Panc1 (cell line): ENCODE results near the gene IFIH1. TPM values are rescaled to one million over a fixed set of nuclear protein-coding genes. Genes with fewer than 3 reads are reported as not detected.

Experiments
- ATAC-seq: fragments of 200-7000 bp; cut with Tn5 transposase; 2 replicates; pipeline ENCODE4 v1.9.1; 2020; ENCODE audit warnings: mild to moderate bottlenecking, moderate library complexity
- BruUV-seq: library from RNA; stranded (reverse); fragments of 400-500 nt; replicated peaks from 2 replicates; lab custom pipeline; 2021; lab: Mats Ljungman, UMichigan
- CTCF ChIA-PET: fragments of 300-600 bp; sonication (Branson Sonifier 250); formaldehyde crosslinking; loops from one replicate; lab custom pipeline; 2022; ENCODE audit warnings: antibody characterized with exemption; lab: Charles Lee
- POLR2A ChIA-PET: fragments of 300-600 bp; sonication (Branson Sonifier 250); formaldehyde crosslinking; loops from one replicate; lab custom pipeline; 2022; ENCODE audit warnings: antibody characterized with exemption; lab: Charles Lee
- DNase-seq: peaks from one replicate; pipeline ENCODE4 v3.0.0-alpha.2; 2010; ENCODE audit warnings: low read depth, low spot score
- H3K27ac ChIP-seq: 2 replicates; pipeline ENCODE4 v1.5.1; 2011; ENCODE audit warnings: mild to moderate bottlenecking, low read length, inconsistent platforms
- H3K27me3 ChIP-seq: fragments of 200-500 bp; sonication (Bioruptor generic); 2 replicates; pipeline ENCODE4 v1.6.0; 2014; ENCODE audit warnings: low read length, inconsistent platforms; ENCODE audit not compliant: control insufficient read depth, insufficient read depth
- H3K36me3 ChIP-seq: fragments of 200-500 bp; sonication (Bioruptor generic); 2 replicates; pipeline ENCODE4 v1.5.1; 2014; ENCODE audit warnings: inconsistent platforms, mild to moderate bottlenecking, low read length, moderate library complexity; ENCODE audit not compliant: control insufficient read depth, insufficient read depth
- H3K4me1 ChIP-seq: 2 replicates; pipeline ENCODE4 v1.5.1; 2011; ENCODE audit warnings: inconsistent platforms, mild to moderate bottlenecking, low read length, moderate library complexity; ENCODE audit not compliant: control insufficient read depth, insufficient read depth
- H3K4me3 ChIP-seq, 2 experiments: 2 replicates each; pipeline ENCODE4 v1.5.1; 2011 to 2012; ENCODE audit warnings: low read depth in 2 of 2, low read length in 2 of 2, mild to moderate bottlenecking in 2 of 2, inconsistent platforms in 1 of 2, moderate library complexity in 1 of 2
- H3K9me3 ChIP-seq: fragments of 200-500 bp; sonication (Bioruptor generic); 2 replicates; pipeline ENCODE4 v1.5.1; 2014; ENCODE audit warnings: low read depth, mild to moderate bottlenecking, inconsistent platforms, low read length, moderate library complexity; ENCODE audit not compliant: control insufficient read depth, insufficient read depth
- POLR2AphosphoS5 ChIP-seq: IDR thresholded peaks from 2 replicates; pipeline ENCODE4 v1.6.1; 2012; ENCODE audit warnings: mild to moderate bottlenecking, low read depth, low read length, moderate library complexity
- SIN3A ChIP-seq: IDR thresholded peaks from 2 replicates; pipeline ENCODE4 v1.6.1; 2012; ENCODE audit warnings: low read depth, mild to moderate bottlenecking, low read length, moderate library complexity, borderline replicate concordance; ENCODE audit not compliant: insufficient read depth
- TCF7L2 ChIP-seq: IDR thresholded peaks from 2 replicates; pipeline ENCODE4 v1.6.1; 2011; ENCODE audit warnings: mild to moderate bottlenecking, low read depth, low read length, inconsistent platforms
- in situ Hi-C: cut with HindIII; loops from 2 replicates; pipeline ENCODE4 v1.10.0; 2016; ENCODE audit warnings: low sequenced_read_pairs, low pct_unique_long_range_greater_than_20kb
- intact Hi-C: fragments of 100-400 bp; cut with micrococcal nuclease; formaldehyde crosslinking; loops from one replicate; pipeline ENCODE4 v1.10.0; 2022; ENCODE audit not compliant: unreplicated experiment
- total RNA-seq: library from RNA; stranded (reverse); gene quantifications from one replicate; pipeline ENCODE4 v1.2.1, GENCODE V29; 2021; ENCODE audit not compliant: unreplicated experiment
- TF ChIP-seq, protein P1 (sequence below), 2 experiments: IDR thresholded peaks; 2 replicates each; pipeline ENCODE4 v1.6.1; 2011 to 2012; ENCODE audit warnings: low read depth in 2 of 2, control low read depth in 1 of 2, low read length in 1 of 2, mild to moderate bottlenecking in 1 of 2, moderate library complexity in 1 of 2; ENCODE audit not compliant: insufficient read depth in 1 of 2
- TF ChIP-seq, protein P2 (sequence below): fragments of 450-650 bp; IDR thresholded peaks from 2 replicates; pipeline ENCODE4 v1.5.1; 2017; ENCODE audit warnings: mild to moderate bottlenecking

Gene IFIH1
- total RNA-seq, 1 experiment from 2014 or later: 15.4 TPM

DNA sequence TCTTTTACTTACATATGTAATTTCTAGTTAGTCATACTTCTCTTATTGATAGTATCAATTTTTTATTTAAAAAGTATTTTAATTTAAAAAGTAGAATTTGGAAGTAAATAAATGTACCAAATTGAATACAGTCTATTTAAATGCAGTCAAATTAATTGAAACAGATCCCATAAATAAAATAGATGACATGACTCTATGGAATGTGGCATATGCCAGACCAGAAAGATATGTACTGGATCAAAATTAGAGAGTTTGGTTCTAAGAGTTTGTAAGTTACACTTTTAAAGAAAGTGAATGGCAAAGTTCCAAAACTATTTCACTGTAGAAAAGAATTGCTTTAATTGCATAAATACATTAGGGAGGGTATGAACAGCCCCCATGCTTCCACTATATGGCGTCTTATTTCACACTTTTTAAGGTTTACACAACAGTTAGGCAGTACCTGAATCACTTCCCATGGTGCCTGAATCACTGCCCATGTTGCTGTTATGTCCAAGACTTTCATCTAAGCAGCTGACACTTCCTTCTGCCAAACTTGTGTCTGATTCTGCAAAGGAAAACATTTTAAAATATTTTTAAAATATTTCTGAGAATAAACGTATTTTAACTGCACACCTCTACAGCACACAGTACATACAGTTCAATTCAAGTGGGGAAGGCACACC is 25.2 kb downstream of the IFIH1 start:
- H3K9me3 ChIP-seq: no peaks in the 10 kb centered on the region
- H3K4me1 ChIP-seq: no peaks in the 10 kb centered on the region
- CTCF ChIA-PET: no interaction called here
- H3K4me3 ChIP-seq: no peak overlapping the region
- ATAC-seq: no peak
- H3K36me3 ChIP-seq: no peaks in the 10 kb centered on the region
- no TSS peak for BruUV-seq
- DNase-seq: no peak
- intact Hi-C loops: loop anchor here (10.0 kb wide), 2 partner anchors 288 to 708 kb away; no protein-coding TSS in a partner anchor
- no peak overlapping the region for H3K27ac ChIP-seq
- POLR2A ChIA-PET: no interaction called here
- H3K27me3 ChIP-seq: no peaks in the 10 kb centered on the region
- TF ChIP-seq TCF7L2 (no peak), SIN3A (no peak), POLR2AphosphoS5 (no peak)
- TF ChIP-seq, protein P1, sequence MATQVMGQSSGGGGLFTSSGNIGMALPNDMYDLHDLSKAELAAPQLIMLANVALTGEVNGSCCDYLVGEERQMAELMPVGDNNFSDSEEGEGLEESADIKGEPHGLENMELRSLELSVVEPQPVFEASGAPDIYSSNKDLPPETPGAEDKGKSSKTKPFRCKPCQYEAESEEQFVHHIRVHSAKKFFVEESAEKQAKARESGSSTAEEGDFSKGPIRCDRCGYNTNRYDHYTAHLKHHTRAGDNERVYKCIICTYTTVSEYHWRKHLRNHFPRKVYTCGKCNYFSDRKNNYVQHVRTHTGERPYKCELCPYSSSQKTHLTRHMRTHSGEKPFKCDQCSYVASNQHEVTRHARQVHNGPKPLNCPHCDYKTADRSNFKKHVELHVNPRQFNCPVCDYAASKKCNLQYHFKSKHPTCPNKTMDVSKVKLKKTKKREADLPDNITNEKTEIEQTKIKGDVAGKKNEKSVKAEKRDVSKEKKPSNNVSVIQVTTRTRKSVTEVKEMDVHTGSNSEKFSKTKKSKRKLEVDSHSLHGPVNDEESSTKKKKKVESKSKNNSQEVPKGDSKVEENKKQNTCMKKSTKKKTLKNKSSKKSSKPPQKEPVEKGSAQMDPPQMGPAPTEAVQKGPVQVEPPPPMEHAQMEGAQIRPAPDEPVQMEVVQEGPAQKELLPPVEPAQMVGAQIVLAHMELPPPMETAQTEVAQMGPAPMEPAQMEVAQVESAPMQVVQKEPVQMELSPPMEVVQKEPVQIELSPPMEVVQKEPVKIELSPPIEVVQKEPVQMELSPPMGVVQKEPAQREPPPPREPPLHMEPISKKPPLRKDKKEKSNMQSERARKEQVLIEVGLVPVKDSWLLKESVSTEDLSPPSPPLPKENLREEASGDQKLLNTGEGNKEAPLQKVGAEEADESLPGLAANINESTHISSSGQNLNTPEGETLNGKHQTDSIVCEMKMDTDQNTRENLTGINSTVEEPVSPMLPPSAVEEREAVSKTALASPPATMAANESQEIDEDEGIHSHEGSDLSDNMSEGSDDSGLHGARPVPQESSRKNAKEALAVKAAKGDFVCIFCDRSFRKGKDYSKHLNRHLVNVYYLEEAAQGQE (IDR thresholded peaks at IDR 0.05; ENCODE audit: insufficient read depth in 1 of 2, low read depth in 2 of 2, low read length in 1 of 2): no peak
- TF ChIP-seq, protein P2, sequence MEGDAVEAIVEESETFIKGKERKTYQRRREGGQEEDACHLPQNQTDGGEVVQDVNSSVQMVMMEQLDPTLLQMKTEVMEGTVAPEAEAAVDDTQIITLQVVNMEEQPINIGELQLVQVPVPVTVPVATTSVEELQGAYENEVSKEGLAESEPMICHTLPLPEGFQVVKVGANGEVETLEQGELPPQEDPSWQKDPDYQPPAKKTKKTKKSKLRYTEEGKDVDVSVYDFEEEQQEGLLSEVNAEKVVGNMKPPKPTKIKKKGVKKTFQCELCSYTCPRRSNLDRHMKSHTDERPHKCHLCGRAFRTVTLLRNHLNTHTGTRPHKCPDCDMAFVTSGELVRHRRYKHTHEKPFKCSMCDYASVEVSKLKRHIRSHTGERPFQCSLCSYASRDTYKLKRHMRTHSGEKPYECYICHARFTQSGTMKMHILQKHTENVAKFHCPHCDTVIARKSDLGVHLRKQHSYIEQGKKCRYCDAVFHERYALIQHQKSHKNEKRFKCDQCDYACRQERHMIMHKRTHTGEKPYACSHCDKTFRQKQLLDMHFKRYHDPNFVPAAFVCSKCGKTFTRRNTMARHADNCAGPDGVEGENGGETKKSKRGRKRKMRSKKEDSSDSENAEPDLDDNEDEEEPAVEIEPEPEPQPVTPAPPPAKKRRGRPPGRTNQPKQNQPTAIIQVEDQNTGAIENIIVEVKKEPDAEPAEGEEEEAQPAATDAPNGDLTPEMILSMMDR: no peak
- in situ Hi-C loops: no loop called here

DNA sequence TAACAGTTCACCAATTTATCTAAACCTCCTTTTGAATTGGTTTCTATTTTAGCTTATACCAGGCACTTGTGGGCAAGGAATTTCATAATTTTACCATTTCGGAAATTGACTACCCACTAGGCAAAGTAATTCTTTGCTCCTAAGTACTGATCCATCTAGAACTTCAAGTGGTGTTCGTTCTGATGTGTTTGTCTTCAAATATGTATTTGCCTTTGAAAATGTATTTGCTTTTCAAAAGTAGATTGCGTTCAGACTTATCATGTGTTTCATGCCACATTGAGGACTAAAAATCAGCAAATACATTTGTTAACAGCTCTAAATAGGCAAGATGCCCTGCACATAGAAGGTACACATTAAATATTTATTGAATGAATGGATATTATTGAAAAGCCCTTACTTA is 26.7 kb downstream of the IFIH1 start:
- Histone ChIP-seq H3K4me1 (no peaks in the 10 kb centered on the region), H3K36me3 (no peaks in the 10 kb centered on the region), H3K27ac (no peak overlapping the region), H3K4me3 (no peak overlapping the region), H3K9me3 (no peaks in the 10 kb centered on the region), H3K27me3 (no peaks in the 10 kb centered on the region)
- ATAC-seq (no peak), DNase-seq (no peak)
- BruUV-seq: no TSS peak
- TF ChIP-seq SIN3A: no peak
- TF ChIP-seq, protein P2: no peak
- TF ChIP-seq, protein P1 (IDR thresholded peaks at IDR 0.05; ENCODE audit: insufficient read depth in 1 of 2, low read depth in 2 of 2, low read length in 1 of 2): no peak
- TF ChIP-seq POLR2AphosphoS5: no peak
- TF ChIP-seq TCF7L2: no peak
- in situ Hi-C loops: no loop called here
- ChIA-PET POLR2A (no interaction called here), CTCF (no interaction called here)
- intact Hi-C loops: loop anchor here (10.0 kb wide), 2 partner anchors 287 to 707 kb away; no protein-coding TSS in a partner anchor
